ENCODE results near the gene CDR2L. TPM values are rescaled to one million over a fixed set of nuclear protein-coding genes. Genes with fewer than 3 reads are reported as not detected.
"Not testable (repeated sequence)": the region's sequence is repeated elsewhere in the genome, so short reads cannot be mapped to it uniquely, and the experiment has no call there.

The CDR2L gene
- total RNA-seq, 2 experiments from 2014 or later: 0.08 TPM; not detected in 1

- peaks cover 4% of the 10 kb centered on the region for H3K4me1 Mint-ChIP-seq (ENCODE audit: low read depth)
- H3K27ac Mint-ChIP-seq: no peak overlapping the region
- no peak for DNase-seq
- no peak overlapping the region for H3K27ac ChIP-seq (ENCODE audit: low read depth in 1 of 2, low read length in 2 of 2)
- ChIA-PET CTCF (no interaction called here), POLR2A (no interaction called here)
- no peaks in the 10 kb centered on the region for H3K9me3 Mint-ChIP-seq
- H3K9me3 ChIP-seq (ENCODE audit: control insufficient read depth in 1 of 2, insufficient read depth in 1 of 2, low read length in 2 of 2): no peaks in the 10 kb centered on the region
- intact Hi-C loops (cut with DNase I, micrococcal nuclease): loop anchor here (5.0 to 10.0 kb wide), 3 partner anchors 82 to 210 kb away; partner anchors contain the start of genes ATP5PD (in 2 of the 2) and KCTD2 (in 2 of the 2)
- H3K27me3 Mint-ChIP-seq: no peaks in the 10 kb centered on the region
- no peaks in the 10 kb centered on the region for H3K27me3 ChIP-seq (ENCODE audit: control insufficient read depth in 1 of 2, insufficient read depth in 2 of 2, low read length in 2 of 2)
- H3K36me3 Mint-ChIP-seq (ENCODE audit: low read depth): no peaks in the 10 kb centered on the region
- peaks cover 12% of the 10 kb centered on the region for H3K4me1 ChIP-seq (ENCODE audit: insufficient read depth, low read length)
- ATAC-seq (ENCODE audit: poor library complexity): no peak
- no peaks in the 10 kb centered on the region for H3K36me3 ChIP-seq (ENCODE audit: insufficient read depth, low read length)
- TF ChIP-seq CTCF (IDR thresholded peaks at IDR 0.05): no peak
- H3K4me3 ChIP-seq (ENCODE audit: low read length): no peak overlapping the region
- H3K4me3 Mint-ChIP-seq: no peak overlapping the region
These were observed 22.3 kb upstream of the CDR2L start for GRCh38 chr17:74964988-74965622.

DNA sequence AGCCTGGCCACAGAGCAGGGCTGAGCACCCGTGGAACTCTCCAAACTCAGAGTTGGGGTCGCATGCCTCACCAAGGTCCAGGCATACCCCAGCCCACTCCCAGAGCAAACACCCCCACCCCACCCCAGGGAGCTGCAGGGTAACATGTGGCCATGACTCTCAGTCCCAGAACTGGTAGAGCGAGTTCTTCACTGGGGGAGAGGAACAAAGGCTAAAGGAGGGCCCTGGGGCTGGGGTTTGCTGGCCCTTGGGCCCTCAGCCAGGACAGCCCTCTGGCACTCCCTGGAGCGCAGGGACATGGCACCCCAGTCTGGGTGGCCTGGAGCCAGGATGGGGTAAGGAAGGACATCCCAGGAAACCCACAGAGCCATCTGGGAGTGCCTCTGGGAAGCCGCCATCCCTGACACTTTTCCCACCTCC, 19.1 kb upstream of the CDR2L start:
- H3K4me3 Mint-ChIP-seq: no peak overlapping the region
- intact Hi-C loops (cut with DNase I, micrococcal nuclease): loop anchor here (10.0 kb wide), 2 partner anchors 174 to 206 kb away; no protein-coding TSS in a partner anchor
- CTCF ChIA-PET: no interaction called here
- peaks cover 5% of the 10 kb centered on the region for H3K4me1 Mint-ChIP-seq (ENCODE audit: low read depth)
- DNase-seq (no peak), ATAC-seq (ENCODE audit: poor library complexity) (no peak)
- Histone ChIP-seq H3K9me3 (ENCODE audit: control insufficient read depth in 1 of 2, insufficient read depth in 1 of 2, low read length in 2 of 2) (no peaks in the 10 kb centered on the region), H3K27ac (ENCODE audit: low read depth in 1 of 2, low read length in 2 of 2) (no peak overlapping the region), H3K36me3 (ENCODE audit: insufficient read depth, low read length) (no peaks in the 10 kb centered on the region), H3K4me1 (ENCODE audit: insufficient read depth, low read length) (peaks cover 21% of the 10 kb centered on the region), H3K27me3 (ENCODE audit: control insufficient read depth in 1 of 2, insufficient read depth in 2 of 2, low read length in 2 of 2) (peaks cover 0 to 11% of the 10 kb centered on the region in 2 experiments), H3K4me3 (ENCODE audit: low read length) (no peak overlapping the region)
- H3K27me3 Mint-ChIP-seq: no peaks in the 10 kb centered on the region
- H3K27ac Mint-ChIP-seq: no peak overlapping the region
- POLR2A ChIA-PET: interaction anchor here (2.1 kb wide), 1 partner anchor 19 kb away, joined by 5 read pairs; the partner anchor contains the start of gene CDR2L
- no peak for TF ChIP-seq CTCF (IDR thresholded peaks at IDR 0.05)
- no peaks in the 10 kb centered on the region for H3K9me3 Mint-ChIP-seq
- H3K36me3 Mint-ChIP-seq (ENCODE audit: low read depth): no peaks in the 10 kb centered on the region

DNA sequence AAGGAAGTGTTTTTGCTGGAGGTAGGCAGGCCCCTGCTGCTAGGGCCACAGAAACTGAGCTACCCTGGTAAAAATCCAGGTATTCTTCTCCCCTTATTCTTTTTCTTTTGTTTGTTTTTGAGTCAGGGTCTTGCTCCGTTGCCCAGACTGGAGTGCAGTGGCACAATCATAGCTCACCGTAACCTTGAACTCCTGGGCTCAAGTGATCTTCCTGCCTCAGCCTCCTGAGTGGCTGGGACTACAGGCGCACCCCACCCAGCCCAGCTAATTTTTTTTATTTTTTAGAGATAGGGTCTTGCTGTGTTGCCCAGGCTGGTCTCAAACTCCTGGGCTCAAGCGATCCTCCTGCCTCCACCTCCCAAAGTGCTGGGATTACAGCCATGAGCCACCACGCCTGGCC, 17.9 kb upstream of the CDR2L start:
- not testable (repeated sequence) for ATAC-seq (ENCODE audit: poor library complexity); H3K36me3 ChIP-seq (ENCODE audit: insufficient read depth, low read length); H3K4me1 Mint-ChIP-seq (ENCODE audit: low read depth); H3K36me3 Mint-ChIP-seq (ENCODE audit: low read depth); H3K9me3 Mint-ChIP-seq; H3K27ac Mint-ChIP-seq; H3K4me3 ChIP-seq (ENCODE audit: low read length); H3K27me3 Mint-ChIP-seq; H3K4me3 Mint-ChIP-seq; H3K27ac ChIP-seq (ENCODE audit: low read depth in 1 of 2, low read length in 2 of 2); DNase-seq; H3K9me3 ChIP-seq (ENCODE audit: control insufficient read depth in 1 of 2, insufficient read depth in 1 of 2, low read length in 2 of 2)
- ChIA-PET CTCF (interaction anchor here (0.7 to 0.9 kb wide), 2 partner anchors 8 to 12 kb away, joined by 3 read pairs; no protein-coding TSS in a partner anchor), POLR2A (interaction anchor here (0.6 to 2.1 kb wide), 3 partner anchors 18 to 191 kb away, joined by 3 to 5 read pairs (median 3); partner anchors contain the start of gene CDR2L)
- peaks cover 3 to 14% of the 10 kb centered on the region in 2 experiments for H3K27me3 ChIP-seq (ENCODE audit: control insufficient read depth in 1 of 2, insufficient read depth in 2 of 2, low read length in 2 of 2)
- H3K4me1 ChIP-seq (ENCODE audit: insufficient read depth, low read length): peaks cover 21% of the 10 kb centered on the region
- intact Hi-C loops (cut with DNase I, micrococcal nuclease): loop anchor here (10.0 kb wide), 2 partner anchors 175 to 205 kb away; no protein-coding TSS in a partner anchor
